Endodermal cell (in vitro differentiated cells): ENCODE data around the gene FKBP6. TPM values are rescaled to one million over a fixed set of nuclear protein-coding genes. Genes with fewer than 3 reads are reported as not detected.
A peak's percentile ranks its signal among the peaks of the same experiment; 100 is the strongest.

Experiments
- DNase-seq: peaks from one replicate; pipeline ENCODE4 v3.0.0-alpha.2; 2017
- H3K27ac ChIP-seq: 2 replicates; pipeline ENCODE4 v1.5.1; 2013; ENCODE audit warnings: mild to moderate bottlenecking, low read depth, low read length, moderate library complexity
- H3K27me3 ChIP-seq: 2 replicates; pipeline ENCODE4 v1.6.1; 2013; ENCODE audit warnings: mild to moderate bottlenecking, low read length, moderate library complexity; ENCODE audit not compliant: insufficient read depth, control insufficient read depth, poor library complexity, severe bottlenecking
- H3K36me3 ChIP-seq: 2 replicates; pipeline ENCODE4 v1.7.0; 2013; ENCODE audit warnings: mild to moderate bottlenecking, low read length, moderate library complexity; ENCODE audit not compliant: control insufficient read depth, insufficient read depth
- H3K4me1 ChIP-seq: one replicate; pipeline ENCODE4 v1.7.0; 2013; ENCODE audit warnings: low read length; ENCODE audit not compliant: control insufficient read depth, insufficient read depth
- H3K4me3 ChIP-seq: 2 replicates; pipeline ENCODE4 v1.5.1; 2013; ENCODE audit warnings: mild to moderate bottlenecking, low read length, moderate library complexity
- H3K9ac ChIP-seq: 2 replicates; pipeline ENCODE4 v1.6.1; 2013; ENCODE audit warnings: mild to moderate bottlenecking, low read length, moderate library complexity; ENCODE audit not compliant: poor library complexity, severe bottlenecking; ENCODE audit errors: extremely low read depth
- H3K9me3 ChIP-seq: 2 replicates; pipeline ENCODE4 v1.6.1; 2013; ENCODE audit warnings: mild to moderate bottlenecking, low read length, moderate library complexity; ENCODE audit not compliant: control insufficient read depth
- H3K27ac Mint-ChIP-seq: 2 replicates; pipeline ENCODE4 v1.8.0; 2020; ENCODE audit warnings: mixed read lengths
- H3K27me3 Mint-ChIP-seq: 2 replicates; pipeline ENCODE4 v1.8.0; 2021; ENCODE audit warnings: mild to moderate bottlenecking, mixed read lengths; ENCODE audit not compliant: insufficient read depth
- H3K36me3 Mint-ChIP-seq: 2 replicates; pipeline ENCODE4 v1.8.0; 2020; ENCODE audit warnings: low read depth, mixed read lengths
- H3K4me1 Mint-ChIP-seq: 2 replicates; pipeline ENCODE4 v1.8.0; 2020; ENCODE audit warnings: mixed read lengths
- H3K4me3 Mint-ChIP-seq: 2 replicates; pipeline ENCODE4 v1.8.0; 2020; ENCODE audit warnings: mild to moderate bottlenecking, moderate library complexity, mixed read lengths
- H3K9me3 Mint-ChIP-seq: 2 replicates; pipeline ENCODE4 v1.8.0; 2020; ENCODE audit warnings: mild to moderate bottlenecking, mixed read lengths
- WGBS, 2 experiments: methylation state at CpG; one replicate each; pipeline versions ENCODE4 v1.1.5 to v1.1.7; 2013; ENCODE audit warnings: missing lambda C conversion rate in 2 of 2, mixed read lengths in 1 of 2; ENCODE audit not compliant: insufficient coverage in 1 of 2, insufficient read length in 1 of 2; 5-methylcytosine and 5-hydroxymethylcytosine counted together
- total RNA-seq, 2 donors: library from RNA; stranded (reverse); fragmentation: NEBNext Ultra II Directional in 1 of 2; extraction: Animal tissue kit (Norgen Biotek cat#: 25700) in 1 of 2; gene quantifications; 2 replicates in 1 of 2; 3 replicates in 1 of 2; pipeline ENCODE4 v1.2.1, GENCODE V29; 2021
- TF ChIP-seq, protein P1 (sequence below): fragments of 200-600 bp; sonication (generic); conservative IDR thresholded peaks from 2 replicates; pipeline ENCODE4 v1.5.0; 2021; ENCODE audit warnings: antibody characterized with exemption, mild to moderate bottlenecking

The FKBP6 gene
- total RNA-seq, 2 donors from 2014 or later = not detected

DNA sequence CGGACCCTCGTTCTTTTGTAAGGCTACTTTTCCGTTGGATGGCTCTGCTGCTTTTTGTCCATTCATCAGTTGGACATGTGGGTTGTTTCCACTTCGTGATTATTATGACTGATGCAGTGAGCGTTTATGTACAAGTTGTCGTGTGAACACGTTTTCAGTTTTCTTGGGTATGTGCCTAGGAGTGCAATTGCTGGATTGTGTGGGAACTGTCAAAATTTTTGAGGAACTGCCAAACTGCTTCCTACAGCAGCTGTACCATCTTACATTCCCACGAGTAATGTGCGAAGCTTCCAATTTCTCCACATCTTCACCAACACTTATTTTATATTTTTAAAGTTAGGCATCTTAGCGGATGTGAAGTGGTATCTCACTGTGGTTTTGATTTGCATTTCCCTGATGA lies 10.4 kb downstream of the FKBP6 start:
- Histone ChIP-seq H3K4me3 (no peak overlapping the region), H3K9ac (no peak overlapping the region), H3K27ac (no peak overlapping the region), H3K36me3 (no peaks in the 10 kb centered on the region), H3K9me3 (no peaks in the 10 kb centered on the region), H3K27me3 (no peaks in the 10 kb centered on the region), H3K4me1 (no peaks in the 10 kb centered on the region)
- no peak overlapping the region for H3K27ac Mint-ChIP-seq
- no peak for DNase-seq
- H3K36me3 Mint-ChIP-seq = no peaks in the 10 kb centered on the region
- WGBS, 2 experiments = 93 to 100% methylated on average over 6 to 10 of the region's 10 CpGs
- no peak overlapping the region for H3K4me3 Mint-ChIP-seq
- H3K4me1 Mint-ChIP-seq = peaks cover 13% of the 10 kb centered on the region
- TF ChIP-seq, protein P1, sequence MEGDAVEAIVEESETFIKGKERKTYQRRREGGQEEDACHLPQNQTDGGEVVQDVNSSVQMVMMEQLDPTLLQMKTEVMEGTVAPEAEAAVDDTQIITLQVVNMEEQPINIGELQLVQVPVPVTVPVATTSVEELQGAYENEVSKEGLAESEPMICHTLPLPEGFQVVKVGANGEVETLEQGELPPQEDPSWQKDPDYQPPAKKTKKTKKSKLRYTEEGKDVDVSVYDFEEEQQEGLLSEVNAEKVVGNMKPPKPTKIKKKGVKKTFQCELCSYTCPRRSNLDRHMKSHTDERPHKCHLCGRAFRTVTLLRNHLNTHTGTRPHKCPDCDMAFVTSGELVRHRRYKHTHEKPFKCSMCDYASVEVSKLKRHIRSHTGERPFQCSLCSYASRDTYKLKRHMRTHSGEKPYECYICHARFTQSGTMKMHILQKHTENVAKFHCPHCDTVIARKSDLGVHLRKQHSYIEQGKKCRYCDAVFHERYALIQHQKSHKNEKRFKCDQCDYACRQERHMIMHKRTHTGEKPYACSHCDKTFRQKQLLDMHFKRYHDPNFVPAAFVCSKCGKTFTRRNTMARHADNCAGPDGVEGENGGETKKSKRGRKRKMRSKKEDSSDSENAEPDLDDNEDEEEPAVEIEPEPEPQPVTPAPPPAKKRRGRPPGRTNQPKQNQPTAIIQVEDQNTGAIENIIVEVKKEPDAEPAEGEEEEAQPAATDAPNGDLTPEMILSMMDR = no peak
- peaks cover 3% of the 10 kb centered on the region for H3K27me3 Mint-ChIP-seq
- no peaks in the 10 kb centered on the region for H3K9me3 Mint-ChIP-seq

DNA sequence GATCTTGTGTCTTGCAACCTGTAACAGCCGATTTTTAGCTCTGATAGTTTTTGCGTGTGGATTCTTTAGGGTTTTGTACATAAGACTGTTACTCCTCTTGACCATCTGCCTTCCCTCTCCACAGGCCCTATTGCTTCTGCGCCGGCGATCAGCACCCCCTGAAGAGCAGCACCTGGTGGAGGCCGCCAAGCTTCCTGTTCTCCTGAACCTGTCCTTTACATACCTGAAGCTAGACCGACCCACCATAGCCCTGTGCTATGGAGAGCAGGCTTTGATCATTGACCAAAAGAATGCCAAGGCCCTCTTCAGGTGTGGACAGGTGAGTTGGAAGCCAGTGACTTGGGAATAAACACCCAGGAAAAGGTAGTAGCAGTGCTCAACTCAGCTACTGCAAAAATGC lies 12.6 kb downstream of the FKBP6 start:
- H3K27ac ChIP-seq = no peak overlapping the region
- H3K4me3 ChIP-seq = no peak overlapping the region
- no peak overlapping the region for H3K9ac ChIP-seq
- H3K36me3 Mint-ChIP-seq = no peaks in the 10 kb centered on the region
- no peak overlapping the region for H3K27ac Mint-ChIP-seq
- H3K36me3 ChIP-seq = no peaks in the 10 kb centered on the region
- TF ChIP-seq, protein P1 = peak; percentile 20
- H3K4me1 ChIP-seq = no peaks in the 10 kb centered on the region
- peak; percentile 78 for DNase-seq
- H3K9me3 Mint-ChIP-seq = no peaks in the 10 kb centered on the region
- H3K4me3 Mint-ChIP-seq = no peak overlapping the region
- no peaks in the 10 kb centered on the region for H3K27me3 ChIP-seq
- H3K4me1 Mint-ChIP-seq = peaks cover 13% of the 10 kb centered on the region
- WGBS, 2 experiments = 77 to 100% methylated on average over 1 to 7 of the region's 7 CpGs
- no peaks in the 10 kb centered on the region for H3K9me3 ChIP-seq
- H3K27me3 Mint-ChIP-seq = peaks cover 3% of the 10 kb centered on the region

DNA sequence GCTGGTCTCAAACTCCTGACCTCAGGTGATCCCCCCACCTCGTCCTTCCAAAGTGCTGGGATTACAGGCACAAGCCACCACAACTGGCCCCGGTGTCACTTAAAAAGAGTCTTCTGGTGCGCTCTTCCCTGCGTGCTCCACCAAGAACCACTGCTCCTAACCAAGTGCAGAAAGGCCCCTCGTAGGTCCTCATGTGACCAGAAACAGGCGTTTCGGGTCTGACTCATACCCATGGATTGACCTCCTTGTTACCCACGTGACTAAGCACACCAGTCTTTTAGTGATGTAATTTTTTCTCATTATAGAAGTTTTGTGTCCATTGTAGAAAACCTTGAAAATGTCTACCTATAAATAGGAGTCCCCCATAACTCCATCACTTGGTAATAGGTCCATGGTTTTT lies 13.9 kb downstream of the FKBP6 start:
- Histone ChIP-seq H3K9me3 (no peaks in the 10 kb centered on the region), H3K27ac (no peak overlapping the region), H3K36me3 (no peaks in the 10 kb centered on the region), H3K4me1 (peaks cover 7% of the 10 kb centered on the region), H3K9ac (no peak overlapping the region), H3K4me3 (no peak overlapping the region), H3K27me3 (no peaks in the 10 kb centered on the region)
- H3K4me3 Mint-ChIP-seq = no peak overlapping the region
- H3K9me3 Mint-ChIP-seq = no peaks in the 10 kb centered on the region
- no peaks in the 10 kb centered on the region for H3K36me3 Mint-ChIP-seq
- WGBS, 2 experiments = 91 to 97% methylated on average over 5 to 8 of the region's 8 CpGs
- peaks cover 3% of the 10 kb centered on the region for H3K27me3 Mint-ChIP-seq
- TF ChIP-seq, protein P1 = no peak
- no peak overlapping the region for H3K27ac Mint-ChIP-seq
- no peak for DNase-seq
- H3K4me1 Mint-ChIP-seq = peaks cover 17% of the 10 kb centered on the region
